Lung (tissue), 12 donors: Measurements from ENCODE around the gene LMOD3. TPM values are rescaled to one million over a fixed set of nuclear protein-coding genes. Genes with fewer than 3 reads are reported as not detected.

Experiments
- ATAC-seq: fragments of 200-7000 bp; cut with Tn5 transposase; one replicate; pipeline ENCODE4 v1.9.1; 2020; ENCODE audit warnings: moderate number of reproducible peaks; ENCODE audit not compliant: insufficient read depth, low FRiP score
- DNase-seq, 3 donors: peaks; one replicate each; pipeline ENCODE4 v3.0.0-alpha.2; 2013 to 2017
- H3K27ac ChIP-seq, 2 donors: one replicate each; pipeline ENCODE4 v1.5.1; 2013; ENCODE audit warnings: mild to moderate bottlenecking in 2 of 2, moderate library complexity in 2 of 2, control low read depth in 1 of 2, inconsistent platforms in 1 of 2, low read depth in 1 of 2, low read length in 1 of 2
- H3K27me3 ChIP-seq, 3 donors: one replicate each; pipeline ENCODE4 v1.5.1; 2013; ENCODE audit warnings: low read length in 2 of 3; ENCODE audit not compliant: control insufficient read depth in 3 of 3, insufficient read depth in 3 of 3
- H3K36me3 ChIP-seq, 4 donors: one replicate each; pipeline ENCODE4 v1.5.1; 2013; ENCODE audit warnings: low read length in 4 of 4, mild to moderate bottlenecking in 1 of 4, moderate library complexity in 1 of 4; ENCODE audit not compliant: control insufficient read depth in 4 of 4, insufficient read depth in 4 of 4
- H3K4me1 ChIP-seq, 5 donors: one replicate each; pipeline ENCODE4 v1.5.1; 2013; ENCODE audit warnings: low read length in 5 of 5, mild to moderate bottlenecking in 2 of 5, moderate library complexity in 1 of 5; ENCODE audit not compliant: control insufficient read depth in 5 of 5, insufficient read depth in 5 of 5
- H3K4me3 ChIP-seq: one replicate; pipeline ENCODE4 v1.5.1; 2013; ENCODE audit warnings: mild to moderate bottlenecking, control low read depth, moderate library complexity
- H3K9ac ChIP-seq, 2 donors: one replicate each; pipeline ENCODE4 v1.5.1; 2013; ENCODE audit warnings: low read length in 2 of 2, control low read depth in 1 of 2; ENCODE audit not compliant: insufficient read depth in 1 of 2
- H3K9me3 ChIP-seq, 4 donors: one replicate each; pipeline ENCODE4 v1.5.1; 2013; ENCODE audit warnings: low read length in 3 of 4, mild to moderate bottlenecking in 1 of 4, moderate library complexity in 1 of 4; ENCODE audit not compliant: control insufficient read depth in 4 of 4, insufficient read depth in 3 of 4
- CTCF ChIP-seq: IDR thresholded peaks from 2 replicates; pipeline ENCODE4 v1.5.1; 2012; ENCODE audit warnings: mild to moderate bottlenecking; ENCODE audit errors: control extremely low read depth, extremely low read depth
- WGBS, 2 donors: extraction: QIAGEN DNeasy Blood & Tissue Kit; methylation state at CpG; one replicate each; pipeline ENCODE4 v1.1.7; 2013; 5-methylcytosine and 5-hydroxymethylcytosine counted together
- polyA plus RNA-seq, 2 donors: library from polyadenylated mRNA; stranded (reverse); fragments of 200-250 nt; gene quantifications; one replicate each; pipeline ENCODE4 v1.2.1, GENCODE V29; 2013
- total RNA-seq, 2 donors: library from RNA; depleted of rRNA in 1 of 2; stranded (reverse); fragments of >200 nt in 1 of 2; gene quantifications; one replicate each; pipeline ENCODE4 v1.2.1, GENCODE V29; 2014 to 2021
- donor health status: control.
- donor health status: control.
- donor health status: Bipolar disorder and iron deficiency.
- donor health status: healthy.
- donor health status: DM: yes; HTN: yes; CAD: no.

Gene LMOD3
- total and polyA plus RNA-seq, 4 donors, result 0.08 to 0.14 (median 0.12) TPM

DNA sequence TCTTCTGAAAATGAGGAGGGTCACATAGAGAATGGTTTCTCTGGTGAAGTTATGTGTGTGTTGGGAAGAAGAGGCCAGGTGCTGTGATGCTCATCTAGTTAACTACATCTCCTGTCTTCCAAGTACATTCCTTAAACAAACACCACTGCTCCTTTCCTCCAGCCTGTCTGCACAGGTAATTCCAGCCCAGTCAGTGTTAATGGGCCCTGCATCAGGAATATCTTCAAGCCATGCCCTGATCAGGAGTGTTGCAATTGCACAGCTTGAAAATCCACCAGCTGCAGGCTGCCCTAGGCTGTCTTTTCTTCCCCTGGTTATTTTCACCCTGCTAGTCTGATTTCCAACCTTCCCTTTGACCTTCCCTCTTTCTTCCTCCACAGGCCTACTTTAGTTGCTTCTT lies 41.9 kb upstream of the LMOD3 start:
- no peak for ATAC-seq
- no peaks in the 10 kb centered on the region for H3K4me1 ChIP-seq
- H3K9me3 ChIP-seq, result no peaks in the 10 kb centered on the region

GRCh38 chr3:69162308-69162980 lies 40.0 kb upstream of the LMOD3 start:
- H3K27me3 ChIP-seq, result no peaks in the 10 kb centered on the region
- H3K36me3 ChIP-seq, result no peaks in the 10 kb centered on the region
- no peak for DNase-seq
- no peak for ATAC-seq
- 80 to 87% methylated on average over 2 of the region's 2 CpGs for WGBS, 2 donors
- H3K4me3 ChIP-seq, result no peak overlapping the region
- H3K9me3 ChIP-seq, result no peaks in the 10 kb centered on the region
- no peak overlapping the region for H3K9ac ChIP-seq
- H3K4me1 ChIP-seq, result no peaks in the 10 kb centered on the region
- H3K27ac ChIP-seq, result no peak overlapping the region
- no peak for TF ChIP-seq CTCF

More for the DNA sequence above, 41.9 kb upstream of the LMOD3 start:
- Histone ChIP-seq H3K27me3 (no peaks in the 10 kb centered on the region), H3K9ac (no peak overlapping the region), H3K36me3 (peaks cover 0 to 3% (median 0%) of the 10 kb centered on the region in 4 donors), H3K27ac (no peak overlapping the region), H3K4me3 (no peak overlapping the region)
- DNase-seq, result no peak
- TF ChIP-seq CTCF, result no peak

DNA sequence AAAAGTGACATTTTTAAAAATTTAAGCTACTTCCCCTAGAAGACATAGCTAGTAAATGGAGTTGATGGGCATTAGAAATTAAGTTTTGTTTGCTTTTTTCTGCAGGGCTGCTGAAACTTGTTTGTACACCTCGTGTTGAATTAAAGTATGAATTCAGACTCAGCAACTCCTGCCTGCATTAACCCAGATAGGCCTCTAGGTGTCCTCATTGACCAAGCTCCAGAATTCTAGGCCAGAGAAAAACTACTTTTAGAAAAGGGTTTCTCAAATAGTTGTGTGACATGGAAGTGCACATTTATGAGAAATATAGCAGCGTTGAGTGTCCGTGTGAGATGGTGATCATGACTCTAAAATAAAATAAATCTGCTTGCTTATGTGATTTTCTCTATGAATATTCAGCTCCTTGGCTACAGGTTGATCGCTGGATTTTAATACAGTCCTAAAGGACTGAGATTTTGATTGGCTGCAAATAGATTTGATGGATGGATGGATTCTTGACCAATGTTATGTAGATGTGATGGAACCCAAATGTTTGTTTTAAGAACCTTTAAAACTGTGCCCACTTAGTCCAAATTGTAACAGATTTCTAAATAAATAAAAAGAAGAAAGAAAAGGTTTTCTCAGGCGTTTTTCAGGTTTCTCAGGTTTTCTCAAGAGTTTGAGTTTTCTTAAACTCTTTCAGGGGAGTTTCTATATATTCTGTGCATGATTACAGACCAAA lies 39.4 kb upstream of the LMOD3 start:
- peak; percentile 79 for ATAC-seq
- TF ChIP-seq CTCF, result peak; percentile 97
- Histone ChIP-seq H3K36me3 (no peaks in the 10 kb centered on the region), H3K4me3 (no peak overlapping the region), H3K27me3 (no peaks in the 10 kb centered on the region), H3K27ac (no peak overlapping the region), H3K9me3 (no peaks in the 10 kb centered on the region), H3K4me1 (no peaks in the 10 kb centered on the region), H3K9ac (no peak overlapping the region)
- WGBS, 2 donors, result 35 to 39% methylated on average over 5 of the region's 5 CpGs
- DNase-seq, result peak; percentile 26 to 76 (median 74)
